ENCODE results near the gene STAT2.
"Not testable (repeated sequence)": the region's sequence is repeated elsewhere in the genome, so short reads cannot be mapped to it uniquely, and the experiment has no call there.

STAT2 gene

GRCh38 chr12:56362130-56363059, 2.5 kb upstream of the STAT2 start, which contains the start of gene APOF:
APOF (minus strand) TSS chr12:56362857; CDS start chr12:56362745, 112 bp downstream.
- no peak for DNase-seq (ENCODE audit: low read depth)

- DNase-seq (ENCODE audit: low read depth) = no peak
Measured at GRCh38 chr12:56361487-56362129, 1.7 kb upstream of the STAT2 start.

GRCh38 chr12:56358836-56359532, 923 bp downstream of the STAT2 start:
- DNase-seq (ENCODE audit: low read depth) = no peak

GRCh38 chr12:56351325-56351724, 8.6 kb downstream of the STAT2 start:
- DNase-seq (ENCODE audit: low read depth) = no peak

GRCh38 chr12:56350662-56351061, 9.2 kb downstream of the STAT2 start:
- DNase-seq (ENCODE audit: low read depth) = no peak

GRCh38 chr12:56348776-56349175, 11.1 kb downstream of the STAT2 start:
- DNase-seq (ENCODE audit: low read depth) = no peak

GRCh38 chr12:56347255-56347654, 12.7 kb downstream of the STAT2 start:
- DNase-seq (ENCODE audit: low read depth) = not testable (repeated sequence)

- no peak for DNase-seq (ENCODE audit: low read depth)
Measured at GRCh38 chr12:56346675-56347074, 13.2 kb downstream of the STAT2 start.

GRCh38 chr12:56342290-56342689, 17.6 kb downstream of the STAT2 start:
- DNase-seq (ENCODE audit: low read depth) = not testable (repeated sequence)

- DNase-seq (ENCODE audit: low read depth) = no peak
Measured at GRCh38 chr12:56341616-56342015, 18.3 kb downstream of the STAT2 start.

GRCh38 chr12:56339158-56339422, 20.8 kb downstream of the STAT2 start:
- no peak for DNase-seq (ENCODE audit: low read depth)

- DNase-seq (ENCODE audit: low read depth) = peak; percentile 74
Measured at GRCh38 chr12:56338308-56339157, 21.4 kb downstream of the STAT2 start, which contains the start of gene IL23A. IL23A (plus strand) TSS chr12:56338884; CDS start chr12:56339045, 161 bp downstream.

GRCh38 chr12:56337753-56338251, 22.1 kb downstream of the STAT2 start:
- no peak for DNase-seq (ENCODE audit: low read depth)

- DNase-seq (ENCODE audit: low read depth) = no peak
Measured at GRCh38 chr12:56336361-56337167, 23.3 kb downstream of the STAT2 start.

- not testable (repeated sequence) for DNase-seq (ENCODE audit: low read depth)
Measured at GRCh38 chr12:56335527-56335926, 24.4 kb downstream of the STAT2 start.

GRCh38 chr12:56334490-56334793, 25.5 kb downstream of the STAT2 start:
- DNase-seq (ENCODE audit: low read depth) = no peak

GRCh38 chr12:56333679-56334489, 26.0 kb downstream of the STAT2 start, which contains the start of gene PAN2:
PAN2 (minus strand) TSS chr12:56334000; CDS start chr12:56333094, 906 bp downstream.
- DNase-seq (ENCODE audit: low read depth) = peak; percentile 88

GRCh38 chr12:56333197-56333678, 26.7 kb downstream of the STAT2 start:
- no peak for DNase-seq (ENCODE audit: low read depth)

GRCh38 chr12:56332512-56333196, 27.3 kb downstream of the STAT2 start:
- no peak for DNase-seq (ENCODE audit: low read depth)

Data from stimulated activated CD8-positive, alpha-beta memory T cell treated with anti-CD3 and anti-CD28 coated beads, Interleukin-12 subunit alpha, Interleukin-12 subunit beta, amount 100 ng/mL, for 1 hour (primary cell).